ENCODE data around the gene MPRIP. TPM values are rescaled to one million over a fixed set of nuclear protein-coding genes. Genes with fewer than 3 reads are reported as not detected.
A peak's percentile ranks its signal among the peaks of the same experiment; 100 is the strongest.

Gene MPRIP
- total RNA-seq, 1 donor from 2014 or later: 345 TPM

- no peak for TF ChIP-seq CTCF (IDR thresholded peaks at IDR 0.05)
- DNase-seq (ENCODE audit: low spot score): peak; percentile 74
- Mint-ChIP-seq H3K36me3 (ENCODE audit: low read depth) (no peaks in the 10 kb centered on the region), H3K4me1 (ENCODE audit: low read depth) (peaks cover 56% of the 10 kb centered on the region), H3K27ac (ENCODE audit: unreplicated experiment) (no peak overlapping the region), H3K4me3 (ENCODE audit: unreplicated experiment) (no peak overlapping the region), H3K27me3 (ENCODE audit: low read depth) (no peaks in the 10 kb centered on the region), H3K9me3 (ENCODE audit: low read depth) (no peaks in the 10 kb centered on the region)
These were observed 17.4 kb upstream of the MPRIP start for GRCh38 chr17:17024778-17025300.

GRCh38 chr17:17025621-17026020 is 16.6 kb upstream of the MPRIP start:
- TF ChIP-seq CTCF (IDR thresholded peaks at IDR 0.05): no peak
- H3K9me3 Mint-ChIP-seq (ENCODE audit: low read depth): no peaks in the 10 kb centered on the region
- H3K27me3 Mint-ChIP-seq (ENCODE audit: low read depth): no peaks in the 10 kb centered on the region
- no peaks in the 10 kb centered on the region for H3K36me3 Mint-ChIP-seq (ENCODE audit: low read depth)
- H3K27ac Mint-ChIP-seq (ENCODE audit: unreplicated experiment): no peak overlapping the region
- no peak overlapping the region for H3K4me3 Mint-ChIP-seq (ENCODE audit: unreplicated experiment)
- no peak for DNase-seq (ENCODE audit: low spot score)
- H3K4me1 Mint-ChIP-seq (ENCODE audit: low read depth): peaks cover 59% of the 10 kb centered on the region

GRCh38 chr17:17026163-17026562 is 16.1 kb upstream of the MPRIP start:
- Mint-ChIP-seq H3K4me1 (ENCODE audit: low read depth) (peaks cover 59% of the 10 kb centered on the region), H3K36me3 (ENCODE audit: low read depth) (no peaks in the 10 kb centered on the region), H3K9me3 (ENCODE audit: low read depth) (no peaks in the 10 kb centered on the region), H3K27me3 (ENCODE audit: low read depth) (no peaks in the 10 kb centered on the region), H3K4me3 (ENCODE audit: unreplicated experiment) (no peak overlapping the region), H3K27ac (ENCODE audit: unreplicated experiment) (no peak overlapping the region)
- no peak for TF ChIP-seq CTCF (IDR thresholded peaks at IDR 0.05)
- DNase-seq (ENCODE audit: low spot score): no peak

GRCh38 chr17:17027442-17028058 is 14.7 kb upstream of the MPRIP start:
- peak; percentile 13 for DNase-seq (ENCODE audit: low spot score)
- Mint-ChIP-seq H3K4me3 (ENCODE audit: unreplicated experiment) (no peak overlapping the region), H3K27ac (ENCODE audit: unreplicated experiment) (peak overlapping the region; percentile 74), H3K4me1 (ENCODE audit: low read depth) (peaks cover 59% of the 10 kb centered on the region), H3K27me3 (ENCODE audit: low read depth) (no peaks in the 10 kb centered on the region), H3K9me3 (ENCODE audit: low read depth) (no peaks in the 10 kb centered on the region), H3K36me3 (ENCODE audit: low read depth) (no peaks in the 10 kb centered on the region)
- no peak for TF ChIP-seq CTCF (IDR thresholded peaks at IDR 0.05)

GRCh38 chr17:17028059-17028877 is 14.0 kb upstream of the MPRIP start:
- no peak for TF ChIP-seq CTCF (IDR thresholded peaks at IDR 0.05)
- H3K9me3 Mint-ChIP-seq (ENCODE audit: low read depth): no peaks in the 10 kb centered on the region
- no peak overlapping the region for H3K4me3 Mint-ChIP-seq (ENCODE audit: unreplicated experiment)
- H3K27me3 Mint-ChIP-seq (ENCODE audit: low read depth): no peaks in the 10 kb centered on the region
- H3K36me3 Mint-ChIP-seq (ENCODE audit: low read depth): no peaks in the 10 kb centered on the region
- H3K4me1 Mint-ChIP-seq (ENCODE audit: low read depth): peaks cover 61% of the 10 kb centered on the region
- H3K27ac Mint-ChIP-seq (ENCODE audit: unreplicated experiment): peak overlapping the region; percentile 74
- peak; percentile 91 for DNase-seq (ENCODE audit: low spot score)

All from chondrocyte (in vitro differentiated cells).